HG03280 (cell line): Measurements from ENCODE around the gene TSPEAR.

Experiments
- ATAC-seq: cut with Tn5 transposase; IDR thresholded peaks from one replicate; pipeline ENCODE4 v1.9.1; 2021; ENCODE audit warnings: mild to moderate bottlenecking, moderate library complexity; ENCODE audit not compliant: unreplicated experiment

TSPEAR gene

DNA sequence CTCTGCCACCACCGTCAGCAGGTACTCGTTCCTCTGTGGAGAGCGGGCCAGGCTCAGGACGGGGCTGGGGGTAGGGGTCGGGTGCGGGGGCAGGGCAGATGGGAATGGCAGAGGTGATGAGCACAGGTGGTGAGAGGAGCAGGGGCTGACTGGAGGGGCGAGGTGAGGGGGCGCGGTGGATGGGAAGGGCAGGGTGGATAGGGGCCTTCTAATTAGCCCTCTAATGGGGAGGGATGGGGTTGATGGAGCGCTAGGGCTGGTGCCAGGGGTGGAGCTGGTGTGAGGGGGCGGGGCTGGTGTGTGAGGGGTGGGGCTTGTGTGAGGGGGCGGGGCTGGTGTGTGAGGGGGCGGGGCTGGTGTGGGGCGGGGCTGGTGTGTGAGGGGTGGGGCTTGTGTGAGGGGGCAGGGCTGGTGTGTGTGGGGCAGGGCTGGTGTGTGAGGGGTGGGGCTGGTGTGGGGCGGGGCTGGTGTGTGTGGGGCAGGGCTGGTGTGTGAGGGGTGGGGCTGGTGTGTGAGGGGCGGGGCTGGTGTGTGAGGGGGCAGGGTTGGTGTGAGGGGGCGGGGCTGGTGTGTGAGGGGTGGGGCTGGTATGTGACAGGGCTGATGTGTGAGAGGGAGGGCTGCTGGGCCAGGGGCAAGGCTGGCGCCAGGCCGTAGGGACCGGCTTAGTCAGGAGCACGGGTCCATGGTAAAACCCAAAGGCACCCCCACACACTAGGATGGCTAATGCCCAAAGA, 177.3 kb downstream of the TSPEAR start:
- no peak for ATAC-seq

GRCh38 chr21:44533121-44533890, 178.1 kb downstream of the TSPEAR start:
- no peak for ATAC-seq

DNA sequence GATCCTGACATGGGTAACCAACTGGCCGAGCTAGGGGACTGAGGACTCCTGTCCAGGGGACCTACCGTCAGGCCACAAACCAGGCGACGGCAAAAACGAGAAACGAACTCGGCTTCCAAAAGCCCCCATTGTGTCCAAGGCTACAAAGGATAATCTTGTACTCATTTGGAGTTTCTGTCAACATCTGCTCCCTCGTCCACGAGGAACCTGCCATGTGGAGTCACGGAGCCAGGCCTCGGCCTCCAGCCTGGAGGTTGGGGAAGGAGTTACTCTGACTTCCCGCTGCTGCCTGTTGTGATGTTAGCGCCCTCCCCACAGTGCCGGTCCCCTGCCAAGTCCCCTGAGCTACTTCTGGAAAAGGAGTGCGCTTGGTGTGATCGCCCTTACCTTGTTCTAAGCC, 178.7 kb downstream of the TSPEAR start:
- ATAC-seq: no peak

DNA sequence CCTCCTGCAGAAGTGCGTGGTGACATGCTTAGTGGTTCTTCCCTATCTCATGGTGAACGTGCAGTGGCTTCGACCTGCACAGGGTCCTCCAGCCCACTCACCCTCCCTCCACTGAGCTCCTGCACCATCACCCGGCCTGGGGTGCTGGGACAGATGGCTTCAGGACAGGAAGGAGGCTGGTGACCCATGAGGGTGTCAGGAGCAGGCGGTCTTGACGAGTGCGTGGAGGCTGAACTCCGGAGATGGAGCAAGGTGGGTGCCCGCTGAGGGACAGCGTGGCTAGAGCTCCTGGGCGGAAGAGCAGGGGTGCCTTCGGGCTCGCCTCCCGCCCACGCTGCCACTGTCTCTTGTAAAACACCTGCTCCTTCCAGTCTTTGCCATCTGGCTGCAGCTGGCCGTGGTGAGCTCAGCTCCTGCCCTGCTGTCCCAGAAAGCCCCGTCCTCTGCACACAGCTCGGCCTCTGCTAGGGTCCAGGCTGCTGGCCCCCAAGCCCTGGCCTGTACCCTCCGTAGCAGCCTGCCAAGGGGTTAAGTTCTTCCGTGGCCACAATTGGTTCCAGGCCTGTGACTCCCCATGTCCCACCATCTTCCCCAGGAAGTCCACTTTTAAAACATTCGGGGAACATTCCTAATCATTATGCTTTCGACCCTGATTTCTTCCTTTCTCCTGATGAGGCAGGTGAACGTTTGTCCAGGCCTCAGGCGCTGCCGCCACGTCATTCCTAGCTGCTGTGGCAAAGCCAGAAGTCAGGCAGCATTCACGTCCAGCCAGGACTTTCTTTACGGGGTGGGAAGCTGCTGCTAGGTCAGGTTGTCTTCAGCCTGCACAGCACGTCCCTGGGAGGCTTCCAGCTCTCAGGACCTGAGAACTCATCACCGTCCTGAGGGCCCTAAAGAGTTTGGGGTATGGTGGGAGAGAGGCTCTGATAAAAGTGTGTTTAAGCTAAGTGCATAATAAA, 179.5 kb downstream of the TSPEAR start:
- ATAC-seq: no peak

- ATAC-seq: no peak
These were observed 180.3 kb downstream of the TSPEAR start for GRCh38 chr21:44530903-44531605.

- no peak for ATAC-seq
These were observed 181.0 kb downstream of the TSPEAR start for GRCh38 chr21:44530221-44530902.

GRCh38 chr21:44529503-44530125, 181.8 kb downstream of the TSPEAR start:
- no peak for ATAC-seq

DNA sequence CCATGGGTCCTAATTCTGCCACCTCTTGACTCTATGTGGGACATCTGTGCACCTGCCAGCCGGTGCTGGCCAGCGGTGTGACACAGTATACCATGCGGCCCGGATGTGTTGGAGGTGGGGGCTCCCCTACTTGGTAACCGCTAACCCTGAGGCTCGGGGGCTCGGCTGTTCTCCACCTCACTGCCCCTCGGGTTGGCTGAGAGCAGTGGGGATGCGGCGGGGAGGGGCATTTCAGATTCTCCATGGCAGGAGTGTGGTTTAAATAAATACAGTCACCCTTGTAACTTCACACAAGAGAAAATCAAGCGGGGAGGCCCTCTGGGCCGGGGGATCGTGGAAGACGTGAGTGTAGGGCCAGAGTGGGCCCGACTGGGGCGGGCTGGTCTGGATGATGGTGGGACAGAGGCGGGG, 182.4 kb downstream of the TSPEAR start:
- ATAC-seq: no peak

GRCh38 chr21:44528634-44528995, 182.8 kb downstream of the TSPEAR start:
- ATAC-seq: no peak

DNA sequence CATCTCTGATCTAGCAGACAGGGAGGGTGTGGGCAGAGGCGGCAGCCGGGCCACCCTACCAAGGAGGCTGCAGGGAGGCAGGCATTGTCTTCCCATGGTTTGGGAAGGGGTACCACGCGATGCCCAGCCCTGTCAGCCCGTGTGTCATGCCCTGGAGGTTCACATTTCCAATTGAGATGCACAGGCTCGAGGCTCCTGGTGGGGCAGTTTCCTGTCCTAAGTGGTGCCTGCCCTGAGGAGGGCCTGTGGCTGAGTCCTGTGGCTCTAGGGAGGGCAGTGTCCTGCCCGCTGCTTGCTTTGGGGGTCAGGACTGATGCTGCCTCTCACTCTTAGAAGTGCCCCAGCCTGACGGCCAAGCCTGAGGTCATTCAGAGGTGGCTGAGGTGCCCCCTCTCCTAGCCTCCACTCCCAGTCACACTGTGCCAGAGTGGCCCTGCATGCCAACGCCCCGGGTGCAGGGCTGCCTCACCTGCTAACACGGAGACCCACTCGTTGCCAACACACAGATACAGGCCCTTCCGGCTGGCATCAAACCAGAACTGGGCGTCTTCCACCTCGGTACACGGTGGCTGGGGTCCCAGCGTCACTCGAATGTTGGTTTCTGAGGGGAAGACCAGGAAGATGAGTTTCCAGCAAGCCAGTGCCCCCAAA, 183.3 kb downstream of the TSPEAR start:
- ATAC-seq: no peak

- no peak for ATAC-seq
These were observed 184.0 kb downstream of the TSPEAR start for GRCh38 chr21:44527156-44527982.

DNA sequence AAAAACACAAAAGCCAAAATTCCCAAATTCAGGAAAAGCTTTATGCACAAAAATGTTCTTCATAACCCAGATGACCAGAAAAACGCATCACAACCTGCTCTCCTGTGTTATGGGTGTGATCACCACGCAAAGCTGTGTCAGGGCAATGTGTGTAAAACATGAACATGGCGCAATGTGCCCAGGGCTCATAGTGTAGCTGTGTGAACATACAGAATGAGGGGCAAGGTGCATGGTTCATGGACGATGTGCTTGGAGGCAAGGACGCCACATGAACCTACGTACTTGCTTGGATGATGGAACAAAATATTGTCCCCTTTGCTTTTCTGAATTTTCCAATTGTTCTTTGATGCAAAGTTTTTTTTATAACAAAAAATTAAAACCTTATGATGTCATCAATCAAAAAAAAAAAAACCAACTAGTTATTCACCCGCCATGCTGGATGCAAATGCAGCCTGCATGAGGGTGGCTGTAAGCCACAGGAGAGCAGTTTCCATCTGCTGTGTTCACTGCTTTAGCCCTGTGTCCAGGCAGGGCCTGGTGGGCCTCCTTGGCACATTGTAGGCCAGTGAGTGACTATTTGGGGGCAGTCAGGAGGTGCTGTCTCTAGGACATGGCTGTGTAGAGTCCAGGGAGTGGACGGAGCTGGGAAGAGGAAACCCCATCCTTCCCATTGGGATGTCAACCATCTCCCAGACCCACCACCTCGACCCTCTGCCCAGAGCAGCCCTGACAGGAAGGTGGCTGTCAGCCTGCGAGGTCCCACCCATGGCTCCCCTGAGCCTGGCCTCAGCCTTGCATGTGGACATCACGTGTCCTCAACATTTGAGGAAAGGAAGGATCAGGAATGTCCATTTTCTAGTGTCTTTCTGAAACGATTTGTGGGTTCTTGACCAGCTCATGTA, 185.0 kb downstream of the TSPEAR start:
- ATAC-seq: no peak

GRCh38 chr21:44525391-44526095, 185.8 kb downstream of the TSPEAR start:
- no peak for ATAC-seq

DNA sequence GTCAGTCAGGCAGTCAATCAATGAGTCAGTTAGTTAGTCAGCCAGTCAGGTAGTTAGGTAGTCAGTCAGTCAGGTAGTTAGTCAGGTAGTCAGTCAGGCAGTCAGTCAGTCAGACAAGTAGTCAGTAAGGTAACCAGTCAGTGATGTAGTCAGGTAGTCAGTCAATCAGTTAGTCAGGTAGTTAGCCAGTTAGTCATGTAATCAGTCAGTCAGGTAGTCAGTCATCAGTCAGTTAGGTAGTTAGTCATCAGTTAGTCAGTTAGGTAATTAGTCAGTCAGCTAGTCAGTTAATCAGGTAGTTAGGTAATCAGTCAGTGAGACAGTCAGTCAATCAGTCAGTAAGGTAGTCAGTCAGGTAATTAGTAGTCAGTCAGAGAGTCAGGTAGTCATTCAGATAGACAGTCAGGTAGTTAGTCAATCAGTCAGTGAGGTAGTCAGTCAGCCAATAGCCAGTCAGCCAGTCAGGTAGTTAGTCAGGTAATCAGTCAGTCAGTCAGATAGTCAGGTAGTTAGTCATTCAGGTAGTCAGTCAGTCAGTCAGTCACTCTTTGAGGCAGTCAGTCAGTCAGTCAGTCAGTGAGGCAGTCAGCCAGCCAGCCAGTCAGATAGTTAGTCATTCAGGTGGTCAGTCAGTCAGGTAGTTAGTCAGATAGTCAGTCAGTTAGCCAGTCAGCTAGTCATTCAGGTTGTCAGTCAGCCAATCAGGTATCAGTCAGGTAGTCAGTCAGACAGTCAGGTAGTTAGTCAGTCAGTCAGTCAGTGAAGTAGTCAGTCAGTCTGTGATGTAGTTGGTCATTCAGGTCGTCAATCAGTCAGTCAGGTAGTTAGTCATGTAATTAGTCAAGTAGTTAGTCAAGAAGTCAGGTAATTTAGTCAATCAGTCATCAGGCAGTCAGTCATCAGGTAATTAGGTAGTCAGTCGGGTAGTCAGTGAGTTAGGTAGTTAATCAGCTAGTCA, 186.7 kb downstream of the TSPEAR start:
- no peak for ATAC-seq

- ATAC-seq: no peak
These were observed 187.6 kb downstream of the TSPEAR start for GRCh38 chr21:44523567-44524413.
